IPS-NIHi7 (cell line): ENCODE results near the gene WDR1.
A peak's percentile ranks its signal among the peaks of the same experiment; 100 is the strongest.

Source experiments
- DNase-seq: peaks from one replicate; pipeline ENCODE4 v3.0.0; 2012; ENCODE audit warnings: mixed read lengths; ENCODE audit errors: extremely low spot score

The WDR1 gene

DNA sequence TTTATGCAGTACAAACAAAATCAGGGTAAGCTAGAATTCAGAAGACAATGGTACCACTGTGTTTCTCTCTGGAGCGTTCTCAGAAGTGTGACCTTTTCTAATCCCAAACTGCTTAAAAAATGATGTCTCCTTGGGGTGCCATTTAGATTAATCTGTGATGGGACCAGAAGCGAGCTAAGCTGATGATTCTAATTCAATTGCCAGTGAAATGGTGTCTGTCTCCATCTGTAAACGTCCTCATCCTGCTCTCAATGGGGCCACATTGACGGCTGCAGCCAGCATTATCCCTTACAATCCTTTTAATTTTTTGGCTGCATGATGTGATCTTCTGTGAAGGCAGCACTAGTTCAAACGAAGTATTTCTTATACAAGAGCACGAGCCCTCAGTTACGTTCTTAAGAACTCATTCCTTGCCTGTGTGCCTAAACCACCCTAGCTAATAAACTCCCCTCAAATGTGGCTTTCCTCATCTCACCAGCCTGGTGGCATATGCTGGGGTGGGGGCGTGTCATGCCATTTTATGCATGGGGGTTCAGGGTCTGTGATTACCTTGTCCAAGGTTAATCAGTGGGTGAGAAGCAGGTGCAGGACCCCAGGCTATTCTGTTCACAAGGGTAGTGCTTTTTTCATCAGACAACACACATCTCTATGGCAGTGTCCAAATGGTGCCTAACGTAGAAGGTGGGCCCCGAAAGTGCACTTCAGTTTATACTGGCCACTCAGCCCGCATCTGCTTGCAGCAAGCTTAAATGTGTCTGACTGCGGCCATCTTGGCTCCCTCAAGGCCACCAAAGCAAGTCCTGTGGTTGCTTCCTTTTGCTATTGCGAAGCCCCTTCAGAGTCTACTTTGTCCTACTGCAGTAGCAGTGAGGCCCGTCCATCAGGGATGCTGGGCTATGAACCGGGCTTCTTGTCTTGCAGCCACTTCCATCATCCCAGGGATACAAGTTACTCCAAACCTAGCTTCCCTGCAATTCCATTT, 49.6 kb downstream of the WDR1 start:
- no peak for DNase-seq

DNA sequence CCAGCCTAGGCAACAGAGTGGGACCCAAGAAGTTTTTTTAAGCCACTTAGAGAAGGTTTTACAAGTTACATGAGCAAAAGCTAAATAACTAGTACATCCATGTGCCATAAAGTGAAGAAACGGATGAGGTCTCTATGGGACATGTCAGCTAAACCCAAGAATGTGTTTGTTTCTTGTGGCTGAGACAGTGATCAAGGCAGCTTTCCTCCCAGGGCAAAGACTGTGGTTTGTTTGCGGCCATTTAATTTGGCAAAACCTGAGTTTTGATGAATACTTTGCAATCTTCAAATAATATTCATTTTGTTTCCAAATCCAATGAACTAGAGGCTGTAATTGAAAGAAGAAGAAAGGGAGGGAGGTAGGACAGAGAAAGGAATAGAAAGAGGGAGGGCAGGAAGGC, 50.4 kb downstream of the WDR1 start:
- no peak for DNase-seq

- peak; percentile 79 for DNase-seq
These were observed 52.9 kb downstream of the WDR1 start for GRCh38 chr4:10063544-10064300.

GRCh38 chr4:10061650-10062415, 54.8 kb downstream of the WDR1 start:
- DNase-seq, result no peak

GRCh38 chr4:10058371-10058770, 58.2 kb downstream of the WDR1 start:
- no peak for DNase-seq

GRCh38 chr4:10057023-10057395, 59.6 kb downstream of the WDR1 start:
- DNase-seq, result no peak

DNA sequence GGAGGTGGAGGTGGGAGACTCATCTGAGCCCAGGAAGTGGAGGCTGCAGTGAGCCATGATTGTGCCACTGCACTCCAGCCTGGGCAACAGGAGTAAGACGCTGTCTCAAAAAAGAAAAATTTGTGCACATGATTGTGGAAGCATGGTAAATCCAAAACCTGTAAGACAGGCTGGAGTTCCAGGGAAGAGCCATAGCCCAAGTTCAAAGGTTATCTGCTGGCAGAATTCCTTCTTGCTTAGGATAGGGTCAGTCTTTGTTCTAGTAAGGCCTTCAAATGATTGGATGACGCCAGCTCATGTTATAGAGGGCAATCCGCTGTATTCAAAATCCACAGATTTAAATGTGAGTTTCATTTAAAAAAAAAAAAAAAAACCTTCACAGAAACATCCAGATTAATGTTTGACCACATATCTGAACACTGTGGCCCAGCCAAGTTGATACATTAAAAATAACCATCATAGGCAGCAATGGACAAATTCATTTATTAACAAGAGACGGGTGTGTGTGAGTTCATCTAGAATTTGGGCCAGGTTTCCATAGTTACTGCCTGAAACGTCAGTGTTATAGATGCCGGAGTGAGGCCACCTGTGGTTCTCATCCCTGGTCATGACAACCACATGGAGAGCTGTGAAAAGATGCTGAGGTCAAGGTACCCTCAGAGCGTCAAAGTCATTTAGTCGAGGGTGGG, 60.1 kb downstream of the WDR1 start:
- no peak for DNase-seq

- DNase-seq, result no peak
These were observed 60.7 kb downstream of the WDR1 start for GRCh38 chr4:10055871-10056270.

GRCh38 chr4:10054571-10055041, 62.0 kb downstream of the WDR1 start:
- no peak for DNase-seq

DNA sequence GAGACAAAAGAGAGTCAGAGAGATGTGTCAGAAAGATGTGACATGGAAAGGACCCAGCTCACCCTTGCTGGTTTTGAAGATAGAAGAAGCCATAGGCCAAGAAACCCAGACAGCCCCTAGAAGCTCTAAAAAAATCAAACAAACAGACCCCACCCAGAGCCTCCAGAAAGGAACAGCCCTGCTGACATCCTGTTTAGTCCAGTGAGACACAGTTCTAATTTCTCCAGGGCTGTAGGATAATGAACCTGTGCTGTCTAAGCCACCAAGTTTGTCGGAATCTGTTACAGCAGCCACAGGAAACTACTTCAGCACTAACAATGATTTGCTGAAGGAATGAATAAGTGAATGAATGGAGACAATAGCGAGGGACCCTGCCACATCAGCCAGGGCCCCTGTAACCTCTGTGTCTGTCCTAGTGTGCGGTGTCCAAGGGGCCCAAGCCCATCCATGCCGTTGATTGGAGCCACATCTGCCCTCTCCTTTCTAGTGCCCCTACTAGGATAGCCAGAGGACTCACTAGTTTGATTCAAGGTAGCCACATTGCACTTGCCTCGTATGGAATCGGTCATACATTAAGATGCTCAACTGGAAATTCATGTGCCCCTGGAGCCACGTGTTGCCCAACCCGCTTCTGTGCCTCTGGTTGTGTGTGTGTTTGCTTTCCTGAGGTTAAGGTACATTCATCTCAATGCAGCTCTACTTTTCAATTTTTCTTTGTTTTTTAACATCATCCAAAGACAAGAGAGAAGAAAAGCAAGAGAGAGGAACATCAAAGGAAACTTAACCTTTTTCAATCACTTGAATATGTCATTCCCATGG, 62.8 kb downstream of the WDR1 start:
- no peak for DNase-seq

GRCh38 chr4:10051517-10052135, 65.0 kb downstream of the WDR1 start:
- DNase-seq, result no peak

GRCh38 chr4:10050721-10051120, 65.9 kb downstream of the WDR1 start:
- DNase-seq, result no peak

GRCh38 chr4:10050261-10050661, 66.3 kb downstream of the WDR1 start:
- DNase-seq, result no peak

DNA sequence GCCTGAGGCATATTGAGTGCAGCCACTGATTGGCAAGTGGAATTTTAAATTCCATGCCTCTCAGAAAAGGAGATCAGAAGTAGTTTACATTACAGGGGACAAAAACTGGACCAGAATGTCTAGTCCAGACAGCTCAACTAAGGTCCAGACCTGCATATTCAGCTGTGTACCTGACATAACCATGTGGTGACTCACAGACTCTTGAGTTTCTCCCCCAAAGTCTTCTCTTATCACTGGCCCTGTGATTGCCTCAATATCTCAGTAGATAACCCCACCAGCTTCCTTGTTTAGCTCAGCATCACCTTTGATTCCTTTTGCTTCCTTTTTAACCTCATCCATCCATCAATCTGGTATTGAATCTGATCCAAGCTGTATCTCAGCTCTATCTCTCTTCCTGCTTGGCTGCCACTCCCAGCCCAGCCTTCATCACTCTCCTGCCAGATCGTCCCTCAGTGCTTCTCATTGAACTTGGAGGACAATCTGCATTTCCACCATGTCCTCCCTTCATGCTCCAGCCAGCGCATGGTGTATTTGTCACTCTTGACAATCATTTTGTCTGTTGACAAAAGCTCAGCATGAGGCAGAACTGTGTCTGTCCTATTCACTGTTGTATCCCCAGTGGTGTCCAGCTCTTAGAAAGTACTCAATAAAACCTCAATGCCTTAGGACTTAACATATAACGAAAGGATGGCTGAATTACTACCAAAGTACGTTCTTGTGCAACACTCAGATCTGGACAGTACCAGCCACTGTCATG, 67.5 kb downstream of the WDR1 start:
- no peak for DNase-seq

DNA sequence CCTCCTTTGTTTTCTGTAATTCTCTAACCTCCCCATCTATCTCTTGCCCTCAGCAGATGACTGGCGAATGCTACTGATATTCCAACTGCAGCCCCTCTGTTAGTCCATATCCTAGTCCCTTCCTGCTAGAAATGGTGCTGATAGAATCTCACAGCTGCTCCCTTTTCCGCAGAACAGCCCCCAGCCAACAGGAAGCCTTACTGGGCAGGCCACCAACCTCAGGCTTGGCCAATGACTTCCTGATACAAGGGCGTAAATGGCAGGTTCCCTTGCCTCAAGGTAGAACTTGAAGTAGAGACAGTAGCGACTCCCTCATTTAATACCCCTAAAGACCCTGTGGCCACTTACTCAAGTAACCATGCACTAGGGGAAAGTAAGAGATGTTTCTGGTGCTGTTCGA, 68.6 kb downstream of the WDR1 start:
- no peak for DNase-seq

GRCh38 chr4:10046471-10046870, 70.1 kb downstream of the WDR1 start:
- no peak for DNase-seq

DNA sequence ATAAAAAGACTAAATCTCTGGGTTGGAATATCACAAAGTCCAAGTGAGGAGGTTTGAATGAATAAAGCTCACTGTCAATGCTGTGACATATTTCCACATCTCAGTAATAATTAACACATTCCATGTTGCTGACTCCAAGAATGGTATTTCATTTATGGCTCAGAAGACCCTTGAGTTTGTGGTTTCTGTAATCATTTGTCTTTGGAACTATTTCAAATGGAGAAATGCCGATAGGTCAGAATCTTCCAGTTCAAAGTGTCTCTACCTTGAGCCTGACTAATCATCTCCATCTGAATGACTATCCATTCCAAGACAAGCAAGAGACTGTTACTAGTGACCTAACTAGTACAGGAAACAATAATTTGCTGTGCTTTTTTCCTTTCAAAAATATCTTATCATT, 71.1 kb downstream of the WDR1 start:
- DNase-seq, result no peak

- DNase-seq, result no peak
These were observed 75.6 kb downstream of the WDR1 start for GRCh38 chr4:10041036-10041435.
